Erythroblast (primary cell): ENCODE results near the gene PTPRM.

Experiments
- GATA1 ChIP-seq: IDR thresholded peaks from 2 replicates; pipeline ENCODE4 v1.6.1; 2011; ENCODE audit warnings: low read depth, mild to moderate bottlenecking, control low read depth, low read length, moderate library complexity
- POLR2A ChIP-seq: IDR thresholded peaks from 2 replicates; pipeline ENCODE4 v1.6.1; 2011; ENCODE audit warnings: mild to moderate bottlenecking, low read length

- no peak for TF ChIP-seq POLR2A
- TF ChIP-seq GATA1 = no peak
Observed at GRCh38 chr18:7870855-7871254, 303.7 kb downstream of the PTPRM start.
